HG03520 (cell line): ENCODE measurements around the gene ZNF415.
"Not testable (repeated sequence)": the region's sequence is repeated elsewhere in the genome, so short reads cannot be mapped to it uniquely, and the experiment has no call there.

Experiments
- ATAC-seq: cut with Tn5 transposase; IDR thresholded peaks from one replicate; pipeline ENCODE4 v1.9.1; 2021; ENCODE audit warnings: mild to moderate bottlenecking, moderate library complexity; ENCODE audit not compliant: unreplicated experiment

The ZNF415 gene

GRCh38 chr19:53132141-53132991 lies at the start of gene ZNF415:
Gene ZNF415, minus strand, starts transcription at chr19:53132910. Its CDS starts 10,234 bp downstream, at chr19:53122676.
- ATAC-seq: no peak

- no peak for ATAC-seq
Observed at GRCh38 chr19:53182202-53182601, 49.5 kb upstream of the ZNF415 start.

GRCh38 chr19:53177986-53178385 lies 45.3 kb upstream of the ZNF415 start:
- ATAC-seq: no peak

GRCh38 chr19:53172889-53173288 lies 40.2 kb upstream of the ZNF415 start:
- ATAC-seq: no peak

- ATAC-seq: no peak
Observed at GRCh38 chr19:53165691-53166091, 33.0 kb upstream of the ZNF415 start.

GRCh38 chr19:53161123-53161522 lies 28.4 kb upstream of the ZNF415 start:
- no peak for ATAC-seq

GRCh38 chr19:53160350-53160749 lies 27.6 kb upstream of the ZNF415 start:
- no peak for ATAC-seq

GRCh38 chr19:53158119-53158656 lies 25.5 kb upstream of the ZNF415 start:
- no peak for ATAC-seq

- ATAC-seq: no peak
Observed at GRCh38 chr19:53157626-53158025, 24.9 kb upstream of the ZNF415 start.

GRCh38 chr19:53156850-53157249 lies 24.1 kb upstream of the ZNF415 start:
- ATAC-seq: no peak

GRCh38 chr19:53147645-53148044 lies 14.9 kb upstream of the ZNF415 start:
- ATAC-seq: no peak

GRCh38 chr19:53140351-53140750 lies 7.6 kb upstream of the ZNF415 start:
- ATAC-seq: no peak

- no peak for ATAC-seq
Observed at GRCh38 chr19:53136432-53136831, 3.7 kb upstream of the ZNF415 start.

GRCh38 chr19:53131727-53132126 lies 983 bp downstream of the ZNF415 start:
- no peak for ATAC-seq

GRCh38 chr19:53131085-53131590 lies 1.6 kb downstream of the ZNF415 start:
- ATAC-seq: no peak

GRCh38 chr19:53130506-53130905 lies 2.2 kb downstream of the ZNF415 start:
- no peak for ATAC-seq

GRCh38 chr19:53126733-53127526 lies 5.8 kb downstream of the ZNF415 start:
- not testable (repeated sequence) for ATAC-seq

GRCh38 chr19:53123400-53123799 lies 9.3 kb downstream of the ZNF415 start:
- no peak for ATAC-seq

- ATAC-seq: no peak
Observed at GRCh38 chr19:53112286-53112685, 20.4 kb downstream of the ZNF415 start.

GRCh38 chr19:53109527-53109926 lies 23.2 kb downstream of the ZNF415 start:
- no peak for ATAC-seq
